ENCODE results near the gene CMTM8.

GRCh38 chr3:32257042-32257441 lies 18.6 kb downstream of the CMTM8 start:
- TF ChIP-seq FOXK2 (IDR thresholded peaks at IDR 0.05): no peak
- no peak for TF ChIP-seq SUZ12 (IDR thresholded peaks at IDR 0.05)
- no peak for TF ChIP-seq NFRKB (IDR thresholded peaks at IDR 0.05)
- no peak for TF ChIP-seq ELF4 (IDR thresholded peaks at IDR 0.05)
- TF ChIP-seq CTBP1 (IDR thresholded peaks at IDR 0.05; ENCODE audit: borderline replicate concordance): no peak
